Measurements from ENCODE around the gene SLC22A12.

- TF ChIP-seq CTCF (IDR thresholded peaks at IDR 0.05; ENCODE audit: low read length) (no peak), EZH2 (optimal IDR thresholded peaks at IDR 0.05; ENCODE audit: low read depth, low read length) (no peak), EZH2phosphoT487 (IDR thresholded peaks at IDR 0.05; ENCODE audit: low read length) (no peak)
These were observed 52.3 kb downstream of the SLC22A12 start for GRCh38 chr11:64643256-64643881.

All from MM.1S (cell line).